Astrocyte (in vitro differentiated cells and primary cell): ENCODE results near the gene DENND6A. TPM values are rescaled to one million over a fixed set of nuclear protein-coding genes. Genes with fewer than 3 reads are reported as not detected.
"Not testable (repeated sequence)": the region's sequence is repeated elsewhere in the genome, so short reads cannot be mapped to it uniquely, and the experiment has no call there.

Experiments used
- DNase-seq: peaks from one replicate; pipeline ENCODE4 v3.0.0-alpha.2; 2010; ENCODE audit warnings: low read depth
- FAIRE-seq: peaks from 2 replicates; lab custom pipeline; 2011; peaks lifted over from hg19 to GRCh38; lab: Jason Lieb, UNC
- H2AFZ ChIP-seq: 2 replicates; pipeline ENCODE4 v1.6.0; 2012; ENCODE audit warnings: low read depth, low read length, inconsistent platforms
- H3K27ac ChIP-seq: 2 replicates; pipeline ENCODE4 v1.5.1; 2011; ENCODE audit warnings: low read depth, low read length, inconsistent platforms
- H3K27me3 ChIP-seq: 2 replicates; pipeline ENCODE4 v1.6.0; 2011; ENCODE audit warnings: low read length, inconsistent platforms; ENCODE audit not compliant: insufficient read depth
- H3K36me3 ChIP-seq: 2 replicates; pipeline ENCODE4 v1.5.1; 2011; ENCODE audit warnings: low read length, inconsistent platforms; ENCODE audit not compliant: insufficient read depth
- H3K4me1 ChIP-seq: 2 replicates; pipeline ENCODE4 v1.5.1; 2011; ENCODE audit warnings: low read length, inconsistent platforms; ENCODE audit not compliant: insufficient read depth
- H3K4me2 ChIP-seq: 2 replicates; pipeline ENCODE4 v1.6.0; 2012; ENCODE audit warnings: low read length, inconsistent platforms
- H3K4me3 ChIP-seq: 2 replicates; pipeline ENCODE4 v1.5.1; 2011; ENCODE audit warnings: low read depth, mild to moderate bottlenecking, low read length, inconsistent platforms; ENCODE audit not compliant: insufficient read depth
- H3K79me2 ChIP-seq: 2 replicates; pipeline ENCODE4 v1.6.0; 2012; ENCODE audit warnings: mild to moderate bottlenecking, low read length, inconsistent platforms; ENCODE audit not compliant: insufficient read depth
- H3K9ac ChIP-seq: 2 replicates; pipeline ENCODE4 v1.6.0; 2012; ENCODE audit warnings: mild to moderate bottlenecking, low read length, inconsistent platforms
- H3K9me3 ChIP-seq: 2 replicates; pipeline ENCODE4 v1.5.1; 2012; ENCODE audit warnings: low read depth, mild to moderate bottlenecking, low read length, inconsistent platforms; ENCODE audit not compliant: insufficient read depth
- H4K20me1 ChIP-seq: 2 replicates; pipeline ENCODE4 v1.6.0; 2012; ENCODE audit warnings: low read length, inconsistent platforms; ENCODE audit not compliant: insufficient read depth
- H3K27ac Mint-ChIP-seq: one replicate; pipeline ENCODE4 v1.8.0; 2021; ENCODE audit warnings: mild to moderate bottlenecking, mixed read lengths; ENCODE audit not compliant: unreplicated experiment
- H3K27me3 Mint-ChIP-seq: one replicate; pipeline ENCODE4 v1.8.0; 2021; ENCODE audit warnings: low read depth, mixed read lengths; ENCODE audit not compliant: unreplicated experiment
- H3K36me3 Mint-ChIP-seq: one replicate; pipeline ENCODE4 v1.8.0; 2021; ENCODE audit warnings: low read depth, mixed read lengths; ENCODE audit not compliant: unreplicated experiment
- H3K4me1 Mint-ChIP-seq: one replicate; pipeline ENCODE4 v1.8.0; 2021; ENCODE audit warnings: low read depth, mixed read lengths; ENCODE audit not compliant: unreplicated experiment
- H3K4me3 Mint-ChIP-seq: one replicate; pipeline ENCODE4 v1.8.0; 2021; ENCODE audit warnings: mild to moderate bottlenecking, moderate library complexity, mixed read lengths; ENCODE audit not compliant: unreplicated experiment
- H3K9me3 Mint-ChIP-seq: one replicate; pipeline ENCODE4 v1.8.0; 2021; ENCODE audit warnings: mild to moderate bottlenecking, mixed read lengths; ENCODE audit not compliant: unreplicated experiment
- EZH2 ChIP-seq: IDR thresholded peaks from 2 replicates; pipeline ENCODE4 v1.6.1; 2012; ENCODE audit warnings: mild to moderate bottlenecking, low read length, inconsistent platforms; ENCODE audit not compliant: insufficient read depth
- total RNA-seq: library from RNA; stranded (reverse); gene quantifications from 2 replicates; pipeline ENCODE4 v1.2.1, GENCODE V29; 2021
- TF ChIP-seq, protein P1 (sequence below): IDR thresholded peaks from 2 replicates; pipeline ENCODE4 v1.5.1; 2011; ENCODE audit warnings: low read depth, mild to moderate bottlenecking, inconsistent platforms, low read length, moderate library complexity; ENCODE audit not compliant: insufficient read depth

The DENND6A gene
- total RNA-seq, 1 donor from 2014 or later = 6.6 TPM

DNA sequence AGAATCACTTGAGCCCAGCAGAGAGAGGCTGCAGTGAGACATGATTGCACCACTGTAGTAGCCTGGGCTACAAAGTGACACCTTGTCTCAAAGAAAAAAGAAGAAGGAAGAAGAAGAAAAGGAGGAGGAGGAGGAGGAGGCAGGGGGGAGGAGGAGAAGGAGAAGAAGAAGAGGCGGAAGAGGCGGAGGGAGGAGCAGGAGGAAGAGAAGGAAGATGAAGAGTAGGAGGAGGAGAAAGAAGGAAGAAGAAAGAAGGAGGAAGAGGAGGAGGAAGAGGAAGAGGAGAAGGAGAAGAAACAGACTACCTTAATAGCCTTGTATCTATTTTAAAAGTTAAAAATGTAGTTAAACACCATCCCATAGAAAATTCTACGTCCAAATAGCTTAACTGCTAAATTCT is 76.6 kb downstream of the DENND6A start:
- no peak for DNase-seq
- no peak overlapping the region for H3K4me3 Mint-ChIP-seq
- Histone ChIP-seq H4K20me1 (no peaks in the 10 kb centered on the region), H3K27me3 (no peaks in the 10 kb centered on the region), H3K9me3 (no peaks in the 10 kb centered on the region), H3K36me3 (no peaks in the 10 kb centered on the region), H2AFZ (no peak overlapping the region), H3K27ac (no peak overlapping the region), H3K79me2 (no peaks in the 10 kb centered on the region), H3K4me2 (no peak overlapping the region), H3K9ac (no peak overlapping the region), H3K4me1 (no peaks in the 10 kb centered on the region), H3K4me3 (no peak overlapping the region)
- no peak overlapping the region for H3K27ac Mint-ChIP-seq
- peaks cover 9% of the 10 kb centered on the region for H3K36me3 Mint-ChIP-seq
- no peaks in the 10 kb centered on the region for H3K4me1 Mint-ChIP-seq
- H3K27me3 Mint-ChIP-seq = no peaks in the 10 kb centered on the region
- TF ChIP-seq, protein P1, sequence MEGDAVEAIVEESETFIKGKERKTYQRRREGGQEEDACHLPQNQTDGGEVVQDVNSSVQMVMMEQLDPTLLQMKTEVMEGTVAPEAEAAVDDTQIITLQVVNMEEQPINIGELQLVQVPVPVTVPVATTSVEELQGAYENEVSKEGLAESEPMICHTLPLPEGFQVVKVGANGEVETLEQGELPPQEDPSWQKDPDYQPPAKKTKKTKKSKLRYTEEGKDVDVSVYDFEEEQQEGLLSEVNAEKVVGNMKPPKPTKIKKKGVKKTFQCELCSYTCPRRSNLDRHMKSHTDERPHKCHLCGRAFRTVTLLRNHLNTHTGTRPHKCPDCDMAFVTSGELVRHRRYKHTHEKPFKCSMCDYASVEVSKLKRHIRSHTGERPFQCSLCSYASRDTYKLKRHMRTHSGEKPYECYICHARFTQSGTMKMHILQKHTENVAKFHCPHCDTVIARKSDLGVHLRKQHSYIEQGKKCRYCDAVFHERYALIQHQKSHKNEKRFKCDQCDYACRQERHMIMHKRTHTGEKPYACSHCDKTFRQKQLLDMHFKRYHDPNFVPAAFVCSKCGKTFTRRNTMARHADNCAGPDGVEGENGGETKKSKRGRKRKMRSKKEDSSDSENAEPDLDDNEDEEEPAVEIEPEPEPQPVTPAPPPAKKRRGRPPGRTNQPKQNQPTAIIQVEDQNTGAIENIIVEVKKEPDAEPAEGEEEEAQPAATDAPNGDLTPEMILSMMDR = no peak
- no peak for TF ChIP-seq EZH2
- no peak for FAIRE-seq
- peaks cover 8% of the 10 kb centered on the region for H3K9me3 Mint-ChIP-seq

DNA sequence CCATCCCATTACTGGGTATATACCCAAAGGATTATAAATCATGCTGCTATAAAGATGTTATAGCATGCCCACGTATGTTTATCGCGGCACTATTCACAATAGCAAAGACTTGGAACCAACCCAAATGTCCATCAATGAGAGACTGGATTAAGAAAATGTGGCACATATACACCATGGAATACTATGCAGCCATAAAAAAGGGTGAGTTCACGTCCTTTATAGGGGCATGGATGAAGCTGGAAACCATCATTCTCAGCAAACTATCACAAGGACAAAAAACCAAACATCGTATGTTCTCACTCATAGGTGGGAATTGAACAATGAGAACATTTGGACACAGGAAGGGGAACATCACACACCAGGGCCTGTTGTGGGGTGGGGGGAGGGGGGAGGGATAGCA is 81.0 kb downstream of the DENND6A start:
- not testable (repeated sequence) for H3K4me3 ChIP-seq, H3K27ac ChIP-seq, H3K4me3 Mint-ChIP-seq, H3K9ac ChIP-seq, H3K4me1 ChIP-seq, H4K20me1 ChIP-seq, H3K79me2 ChIP-seq, FAIRE-seq, H3K27me3 ChIP-seq, H3K4me1 Mint-ChIP-seq, H3K27ac Mint-ChIP-seq, H3K4me2 ChIP-seq, H3K9me3 ChIP-seq, DNase-seq, H2AFZ ChIP-seq, H3K27me3 Mint-ChIP-seq, H3K36me3 ChIP-seq
- Mint-ChIP-seq H3K9me3 (peaks cover 28% of the 10 kb centered on the region), H3K36me3 (peaks cover 21% of the 10 kb centered on the region)

DNA sequence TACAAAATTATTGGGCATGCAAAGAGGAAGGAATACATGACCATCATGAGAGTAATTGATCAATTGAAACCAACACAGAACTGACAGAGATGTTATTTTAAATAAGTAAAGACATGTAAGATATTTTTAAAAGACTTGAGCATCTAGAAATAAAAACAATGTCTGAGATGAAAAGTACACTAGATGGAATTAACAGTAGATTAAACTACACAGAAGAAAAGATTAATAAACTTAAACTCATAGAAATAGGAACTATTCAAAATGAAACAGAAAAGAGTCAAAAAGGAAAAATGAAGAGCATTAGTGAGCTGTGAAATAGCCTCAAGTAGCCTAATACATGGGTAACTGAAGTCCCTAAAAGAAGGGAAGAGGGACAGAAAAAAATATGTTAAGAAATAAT is 87.2 kb downstream of the DENND6A start:
- Histone ChIP-seq H3K4me2 (no peak overlapping the region), H3K9me3 (no peaks in the 10 kb centered on the region), H3K4me1 (no peaks in the 10 kb centered on the region), H3K4me3 (no peak overlapping the region), H3K36me3 (no peaks in the 10 kb centered on the region), H4K20me1 (no peaks in the 10 kb centered on the region), H3K27me3 (no peaks in the 10 kb centered on the region), H3K9ac (no peak overlapping the region), H3K27ac (no peak overlapping the region), H2AFZ (no peak overlapping the region), H3K79me2 (no peaks in the 10 kb centered on the region)
- DNase-seq = no peak
- Mint-ChIP-seq H3K4me1 (no peaks in the 10 kb centered on the region), H3K36me3 (peaks cover 24% of the 10 kb centered on the region), H3K4me3 (no peak overlapping the region), H3K9me3 (peaks cover 28% of the 10 kb centered on the region), H3K27ac (no peak overlapping the region), H3K27me3 (no peaks in the 10 kb centered on the region)
- TF ChIP-seq EZH2 = no peak
- TF ChIP-seq, protein P1 = no peak
- no peak for FAIRE-seq
